GM12801 (cell line): Measurements from ENCODE around the gene SHROOM1.

Source experiments
- CTCF ChIP-seq: IDR thresholded peaks from one replicate; pipeline ENCODE4 v1.5.1; 2011; ENCODE audit warnings: control low read depth; ENCODE audit not compliant: insufficient read length; ENCODE audit errors: extremely low read depth

The SHROOM1 gene

GRCh38 chr5:132777209-132778069 is 53.0 kb downstream of the SHROOM1 start, which contains the start of gene SEPTIN8:
TSS of gene SEPTIN8 (minus strand) at chr5:132777239. CDS start at chr5:132777137, 102 bp downstream.
- no peak for TF ChIP-seq CTCF

- TF ChIP-seq CTCF, result no peak
These were observed 53.6 kb downstream of the SHROOM1 start for GRCh38 chr5:132776938-132777208.

GRCh38 chr5:132776131-132776937 is 54.1 kb downstream of the SHROOM1 start:
- TF ChIP-seq CTCF, result no peak

GRCh38 chr5:132775476-132775961 is 54.9 kb downstream of the SHROOM1 start:
- TF ChIP-seq CTCF, result no peak

- no peak for TF ChIP-seq CTCF
These were observed 55.6 kb downstream of the SHROOM1 start for GRCh38 chr5:132774896-132775295.

GRCh38 chr5:132774406-132774805 is 56.0 kb downstream of the SHROOM1 start:
- TF ChIP-seq CTCF, result no peak

- no peak for TF ChIP-seq CTCF
These were observed 56.7 kb downstream of the SHROOM1 start for GRCh38 chr5:132773601-132774355.
